Cardiac muscle cell (in vitro differentiated cells and primary cell): ENCODE data around the gene MFAP3L. TPM values are rescaled to one million over a fixed set of nuclear protein-coding genes. Genes with fewer than 3 reads are reported as not detected.

ENCODE experiments used
- DNase-seq, 2 donors: peaks; one replicate each; pipeline versions ENCODE4 v3.0.0 to v3.0.0-alpha.2; 2010 to 2017; ENCODE audit warnings: low read depth in 1 of 2, low spot score in 1 of 2
- H3K27ac ChIP-seq: fragments of 200-600 bp; sonication (generic); 2 replicates; pipeline ENCODE4 v1.5.1; 2016
- H3K27me3 ChIP-seq: fragments of 200-600 bp; sonication (generic); 2 replicates; pipeline ENCODE4 v1.6.0; 2016; ENCODE audit warnings: control low read depth
- H3K36me3 ChIP-seq: fragments of 200-600 bp; sonication (generic); 2 replicates; pipeline ENCODE4 v1.5.1; 2016; ENCODE audit warnings: control low read depth
- H3K4me1 ChIP-seq: fragments of 200-600 bp; sonication (generic); 2 replicates; pipeline ENCODE4 v1.8.1; 2017; ENCODE audit warnings: low read depth, mild to moderate bottlenecking, mixed run types
- H3K4me3 ChIP-seq: fragments of 200-600 bp; sonication (generic); 2 replicates; pipeline ENCODE4 v1.5.1; 2016; ENCODE audit warnings: mild to moderate bottlenecking
- H3K9me3 ChIP-seq: fragments of 200-600 bp; sonication (generic); 2 replicates; pipeline ENCODE4 v1.5.1; 2017; ENCODE audit warnings: low read depth, mild to moderate bottlenecking, control low read depth
- CTCF ChIP-seq: IDR thresholded peaks from 2 replicates; pipeline ENCODE4 v1.5.1; 2012; ENCODE audit warnings: low read depth, mild to moderate bottlenecking, low read length
- polyA plus RNA-seq: library from polyadenylated mRNA; unstranded; fragments of >200 nt; fragmentation: Nextera tagmentation; extraction: Ambion mirVana; gene quantifications from 2 replicates; pipeline ENCODE4 v1.2.1, GENCODE V29; 2016
- total RNA-seq: library from RNA; depleted of rRNA; stranded (reverse); fragments of >200 nt; gene quantifications from 2 replicates; pipeline ENCODE4 v1.2.3, GENCODE V29; 2016

MFAP3L gene
- total and polyA plus RNA-seq, 2 experiments from 2014 or later = 2.3 to 2.8 TPM

DNA sequence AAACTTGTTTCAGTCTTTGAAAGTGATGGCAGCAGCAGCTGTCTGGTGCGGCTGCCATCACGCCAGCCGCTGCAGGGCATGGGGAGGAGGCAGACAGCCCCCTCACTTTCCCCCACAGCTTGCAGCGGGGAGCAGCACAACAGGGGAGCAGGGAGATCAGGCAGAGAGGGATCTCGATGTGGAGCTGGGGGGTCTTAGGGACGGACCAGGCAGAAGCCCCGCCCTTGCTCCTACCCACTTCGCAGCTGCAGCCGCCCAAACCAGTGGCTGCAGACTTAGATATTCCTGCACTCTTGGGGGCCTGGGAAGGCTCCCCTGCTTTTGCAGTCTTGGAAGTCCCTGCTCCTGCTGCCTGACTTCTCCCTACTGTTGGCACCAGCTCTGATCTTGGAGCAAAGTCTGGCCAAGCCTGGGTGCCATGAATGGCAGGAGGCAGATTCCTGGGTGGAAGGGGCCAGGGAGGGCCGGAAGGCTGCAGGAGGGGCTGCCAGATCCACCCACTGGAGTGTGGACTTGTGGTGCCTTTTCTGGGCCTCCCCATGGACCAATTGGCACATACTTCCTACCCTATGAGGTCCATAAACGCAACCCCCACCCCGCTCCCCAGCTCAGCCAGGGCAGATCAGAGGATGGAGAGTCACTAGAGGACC is 14.0 kb upstream of the MFAP3L start:
- H3K4me1 ChIP-seq = no peaks in the 10 kb centered on the region
- no peak for DNase-seq

GRCh38 chr4:170038769-170039168 is 12.6 kb upstream of the MFAP3L start:
- no peak overlapping the region for H3K4me3 ChIP-seq
- no peaks in the 10 kb centered on the region for H3K4me1 ChIP-seq
- no peaks in the 10 kb centered on the region for H3K27me3 ChIP-seq
- H3K9me3 ChIP-seq = no peaks in the 10 kb centered on the region
- TF ChIP-seq CTCF = no peak
- H3K36me3 ChIP-seq = no peaks in the 10 kb centered on the region
- DNase-seq = no peak
- H3K27ac ChIP-seq = no peak overlapping the region

More for the DNA sequence above, 14.0 kb upstream of the MFAP3L start:
- H3K9me3 ChIP-seq = no peaks in the 10 kb centered on the region
- no peaks in the 10 kb centered on the region for H3K27me3 ChIP-seq
- no peaks in the 10 kb centered on the region for H3K36me3 ChIP-seq
- TF ChIP-seq CTCF = no peak
- no peak overlapping the region for H3K4me3 ChIP-seq
- no peak overlapping the region for H3K27ac ChIP-seq

DNA sequence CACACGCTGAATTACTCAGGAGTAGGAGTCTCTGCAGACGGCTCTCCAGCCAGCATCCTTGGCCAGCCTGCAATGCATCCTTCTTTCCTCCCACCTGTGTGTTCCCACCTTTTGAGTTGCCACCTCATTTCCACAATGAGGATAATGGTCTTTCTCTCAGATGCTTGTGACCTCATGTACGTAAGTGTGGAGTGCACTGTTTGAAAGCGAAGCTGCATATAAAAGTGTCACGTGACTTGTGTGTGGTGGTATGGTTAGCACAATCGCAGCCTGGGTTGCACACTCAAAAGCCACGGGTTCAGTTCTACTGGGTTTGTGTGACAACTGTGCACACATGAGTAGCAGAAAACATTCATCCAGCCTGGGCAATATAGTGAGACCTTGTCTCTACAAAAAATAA is 12.0 kb upstream of the MFAP3L start:
- no peaks in the 10 kb centered on the region for H3K36me3 ChIP-seq
- DNase-seq = no peak
- H3K9me3 ChIP-seq = no peaks in the 10 kb centered on the region
- no peak overlapping the region for H3K27ac ChIP-seq
- no peaks in the 10 kb centered on the region for H3K27me3 ChIP-seq
- no peak for TF ChIP-seq CTCF
- no peak overlapping the region for H3K4me3 ChIP-seq
- no peaks in the 10 kb centered on the region for H3K4me1 ChIP-seq

DNA sequence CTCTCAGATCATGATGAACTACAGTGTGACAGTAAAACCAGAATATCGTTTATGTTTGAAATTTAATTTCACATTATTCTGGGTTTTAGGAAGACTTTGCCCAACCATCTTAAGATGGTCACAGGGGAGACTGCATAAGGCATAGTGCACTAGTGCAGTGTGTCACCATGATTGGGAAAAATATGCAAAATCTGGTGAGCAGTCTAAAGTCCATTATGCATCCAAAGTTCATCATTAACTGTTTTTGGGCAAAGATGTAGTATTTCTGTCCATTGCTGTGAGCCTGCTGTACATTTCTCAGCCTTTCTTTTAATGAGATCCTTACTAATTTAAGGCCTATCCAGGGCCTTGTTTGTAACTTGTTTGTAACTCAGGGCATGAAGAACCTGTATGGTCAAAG is 11.3 kb upstream of the MFAP3L start:
- no peak for DNase-seq
- no peak overlapping the region for H3K4me3 ChIP-seq
- H3K36me3 ChIP-seq = no peaks in the 10 kb centered on the region
- no peaks in the 10 kb centered on the region for H3K27me3 ChIP-seq
- TF ChIP-seq CTCF = no peak
- no peaks in the 10 kb centered on the region for H3K4me1 ChIP-seq
- H3K27ac ChIP-seq = no peak overlapping the region
- H3K9me3 ChIP-seq = no peaks in the 10 kb centered on the region

- Histone ChIP-seq H3K9me3 (no peaks in the 10 kb centered on the region), H3K27me3 (peaks cover 5% of the 10 kb centered on the region), H3K4me1 (no peaks in the 10 kb centered on the region), H3K36me3 (no peaks in the 10 kb centered on the region), H3K4me3 (no peak overlapping the region), H3K27ac (no peak overlapping the region)
- no peak for TF ChIP-seq CTCF
- no peak for DNase-seq
Observed at GRCh38 chr4:170035845-170036244, 9.7 kb upstream of the MFAP3L start.
